ENCODE results near the gene WAS.

Gene WAS

DNA sequence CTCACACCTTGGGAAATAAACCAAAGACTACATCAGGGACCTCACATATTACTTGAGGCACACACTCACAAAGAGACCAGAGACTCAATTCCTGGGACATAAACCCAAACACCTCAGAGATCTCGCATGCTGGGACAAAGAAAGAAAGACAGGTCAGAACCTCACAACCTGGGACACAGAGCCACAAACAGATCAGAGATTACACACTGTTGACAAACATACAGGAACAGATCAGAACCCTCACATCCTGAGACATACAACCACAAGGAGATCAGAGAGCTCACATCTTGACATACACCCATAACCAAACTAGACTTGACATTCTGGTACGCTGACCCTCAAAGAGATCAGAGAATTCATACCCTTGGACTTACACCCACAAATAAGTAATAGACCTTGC is 30.2 kb downstream of the WAS start:
- no peak for DNase-seq

DNA sequence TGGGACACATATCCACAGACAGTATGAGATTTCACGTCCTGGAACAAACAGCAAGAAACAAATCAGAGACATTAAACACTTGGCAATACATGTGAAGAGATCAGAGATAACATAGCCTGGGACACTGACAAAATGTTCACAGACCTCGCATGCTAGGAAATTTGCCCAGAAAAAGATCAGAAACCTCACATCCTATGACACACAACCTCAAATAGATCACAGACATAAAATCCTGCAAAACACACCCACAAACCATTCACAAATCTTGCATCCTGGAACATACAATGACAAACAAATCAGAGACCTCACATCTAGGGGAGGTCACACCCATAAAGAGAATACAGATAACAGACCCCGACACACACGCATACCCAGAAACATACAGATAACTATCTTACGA is 31.0 kb downstream of the WAS start:
- no peak for DNase-seq

DNA sequence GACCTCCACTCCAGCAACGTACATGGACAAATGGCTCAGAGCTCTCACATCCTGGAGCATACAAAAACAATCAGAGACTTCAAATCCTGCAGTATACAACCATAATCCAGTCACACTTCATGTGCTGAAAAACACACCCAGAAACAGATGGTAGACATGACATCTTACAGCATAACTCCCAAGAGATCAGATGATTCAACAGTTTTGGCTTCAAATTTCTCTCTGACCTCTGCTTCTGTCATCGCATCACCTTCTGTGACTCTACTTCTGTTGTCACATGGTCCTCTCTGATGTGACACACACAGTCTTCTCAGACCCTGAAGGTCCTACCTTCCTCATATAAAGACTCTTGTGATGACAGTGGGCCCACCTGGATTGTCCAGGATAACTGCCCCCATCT is 31.5 kb downstream of the WAS start:
- DNase-seq = no peak

DNA sequence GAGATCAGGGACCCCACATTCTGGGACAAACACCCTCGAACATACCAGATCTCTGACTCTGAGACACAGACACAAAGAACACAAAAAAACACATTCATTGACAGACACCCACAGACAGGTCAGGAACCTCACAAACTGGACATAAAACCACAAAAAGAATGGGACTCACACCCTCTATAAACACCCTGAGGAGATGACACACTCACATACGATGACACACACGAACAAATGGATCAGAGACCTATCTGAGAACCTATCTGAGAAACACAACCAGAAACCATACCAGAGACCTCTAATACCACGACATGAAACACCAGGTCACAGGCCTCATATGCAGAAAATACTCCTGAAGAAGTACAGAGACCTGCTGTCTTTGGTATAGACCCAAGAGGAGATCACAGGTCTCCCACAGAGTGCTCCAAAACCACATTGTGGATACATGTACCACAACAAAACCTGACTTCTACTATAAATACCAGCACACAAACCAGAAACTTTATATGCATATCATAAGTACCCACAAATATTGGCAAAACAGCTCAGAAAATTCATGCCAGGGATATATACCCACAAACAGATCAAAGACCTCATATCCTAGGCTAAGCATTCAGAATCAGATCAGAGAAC is 32.4 kb downstream of the WAS start:
- no peak for DNase-seq

DNA sequence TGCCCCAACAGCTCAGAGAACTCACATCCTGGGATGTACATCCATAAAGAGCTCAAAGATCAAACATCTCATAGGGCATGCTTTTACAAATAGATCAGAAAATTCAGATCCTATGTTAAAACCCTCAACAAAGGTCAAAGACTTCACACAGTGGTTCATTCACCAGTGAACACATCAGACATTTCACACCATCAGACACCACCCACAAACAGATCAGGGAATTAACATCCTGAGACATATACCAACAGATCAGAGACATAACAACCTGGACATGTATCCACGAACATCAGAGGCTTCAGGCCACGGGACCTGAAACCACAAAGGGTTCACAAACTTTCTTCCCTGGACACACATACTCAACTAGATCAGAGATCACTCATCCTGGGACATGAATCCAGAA is 36.4 kb downstream of the WAS start:
- DNase-seq = no peak

DNA sequence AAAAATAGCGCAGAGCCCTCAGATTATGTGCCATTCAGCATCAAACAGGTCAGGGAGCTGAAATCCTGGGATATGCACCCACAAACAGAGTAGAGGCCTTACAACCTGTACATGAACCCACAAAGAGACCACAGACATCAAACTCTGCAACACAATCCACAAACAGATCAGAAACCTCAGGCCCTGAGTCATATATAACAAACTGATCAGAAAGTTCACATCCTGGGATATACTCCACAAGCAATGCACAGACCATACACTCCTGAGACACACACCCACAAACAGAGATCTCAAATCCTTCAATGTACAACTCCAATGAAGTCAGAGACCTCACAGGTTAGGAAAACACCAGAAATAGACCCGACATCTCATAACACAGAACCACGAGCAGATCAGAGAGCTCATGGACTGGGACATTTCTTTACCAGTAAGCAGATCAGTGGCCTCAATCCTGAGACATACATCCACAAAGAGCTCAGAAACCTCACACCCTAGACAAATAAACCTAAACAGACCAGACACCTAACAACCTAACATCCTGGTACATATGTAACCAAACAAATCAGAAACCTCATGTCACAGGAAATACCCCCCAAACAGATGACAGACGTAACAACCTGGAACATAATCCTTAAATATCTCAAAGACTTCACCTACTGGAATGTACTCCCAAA is 37.1 kb downstream of the WAS start:
- no peak for DNase-seq

DNA sequence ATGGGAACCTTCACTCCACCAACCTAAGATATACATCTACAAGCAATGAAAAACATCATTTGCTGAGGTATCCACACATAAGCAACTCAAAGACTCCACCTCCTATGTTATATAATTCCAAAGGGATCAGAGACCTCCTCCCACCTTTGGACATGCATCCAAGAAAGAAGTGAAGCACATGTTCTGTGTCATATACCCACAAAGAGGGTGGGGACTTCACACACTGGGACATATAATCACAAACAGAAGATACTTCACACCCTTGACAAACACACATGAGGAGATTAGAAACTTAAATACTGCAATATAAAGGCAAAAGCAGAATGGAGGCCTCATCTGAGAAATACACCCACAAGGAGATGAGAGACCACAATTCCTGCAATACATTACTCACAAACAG is 38.3 kb downstream of the WAS start:
- DNase-seq = no peak

DNA sequence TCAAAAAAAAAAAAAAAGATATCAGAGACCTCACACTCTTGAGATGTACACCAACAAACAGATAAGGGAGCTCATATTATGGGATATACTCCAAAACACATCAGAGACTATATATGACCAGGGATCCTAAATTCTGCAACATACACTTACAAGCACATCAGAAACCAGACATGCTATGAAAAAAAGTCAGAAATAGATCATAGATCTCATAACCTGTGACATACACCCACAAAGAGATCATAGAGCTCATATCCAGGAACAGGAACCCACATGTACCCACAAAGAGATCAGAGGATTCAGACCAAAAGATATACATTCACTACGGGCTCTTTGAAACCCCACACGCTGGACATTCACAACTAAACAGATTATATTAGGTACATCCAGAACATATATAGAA is 43.0 kb downstream of the WAS start:
- no peak for DNase-seq

DNA sequence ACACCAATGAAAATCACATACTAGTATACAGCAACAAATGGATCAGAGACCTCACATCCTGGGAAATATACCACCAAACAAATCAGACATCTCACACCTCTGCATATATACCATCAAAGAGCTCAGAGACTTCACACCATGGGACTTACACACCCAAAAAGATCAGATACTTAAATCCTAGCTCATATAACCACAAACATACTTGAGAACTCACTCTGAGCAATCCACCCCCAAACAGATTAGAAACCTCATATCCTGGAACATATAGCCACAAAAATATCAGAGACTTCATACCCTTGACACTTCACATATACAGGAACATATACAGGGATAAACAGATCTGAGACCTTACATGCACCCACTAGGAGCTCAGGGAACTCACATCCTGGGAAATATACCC is 45.1 kb downstream of the WAS start:
- DNase-seq = no peak

DNA sequence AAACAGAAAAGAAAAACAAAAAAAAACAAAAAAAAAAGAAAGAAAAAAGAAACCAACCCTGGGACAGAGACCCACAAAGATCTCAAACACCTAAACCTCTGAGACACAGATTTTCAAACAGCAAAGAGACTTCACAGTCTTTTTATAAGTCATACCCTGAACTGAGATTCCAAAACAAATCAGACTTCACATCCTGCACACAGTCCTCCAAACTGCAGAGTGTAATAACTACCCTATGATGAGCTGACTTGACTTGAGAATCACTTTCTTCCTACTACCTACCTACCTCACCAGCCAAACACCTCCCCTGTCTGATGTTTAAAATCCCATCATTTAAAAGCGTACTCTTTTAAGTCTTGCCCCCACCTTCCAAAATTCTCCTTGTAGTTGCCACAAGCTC is 52.7 kb downstream of the WAS start:
- no peak for DNase-seq

DNA sequence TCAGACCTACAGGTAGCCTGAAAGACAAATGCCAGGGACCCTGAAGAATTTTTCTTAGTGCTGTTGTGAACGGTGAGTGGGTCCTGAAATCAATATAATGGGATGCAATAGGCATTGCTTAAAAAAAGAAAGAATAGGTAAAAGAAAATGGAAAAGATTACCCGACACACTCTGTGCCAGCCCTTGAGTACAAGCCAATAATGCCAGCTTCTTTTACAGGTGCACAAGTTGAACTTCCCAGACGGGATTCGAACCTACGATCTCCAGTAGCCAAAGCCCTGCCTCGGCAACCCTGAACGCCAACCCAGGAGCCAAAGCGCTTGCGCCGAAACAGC is 53.2 kb downstream of the WAS start:
- DNase-seq = no peak

DNA sequence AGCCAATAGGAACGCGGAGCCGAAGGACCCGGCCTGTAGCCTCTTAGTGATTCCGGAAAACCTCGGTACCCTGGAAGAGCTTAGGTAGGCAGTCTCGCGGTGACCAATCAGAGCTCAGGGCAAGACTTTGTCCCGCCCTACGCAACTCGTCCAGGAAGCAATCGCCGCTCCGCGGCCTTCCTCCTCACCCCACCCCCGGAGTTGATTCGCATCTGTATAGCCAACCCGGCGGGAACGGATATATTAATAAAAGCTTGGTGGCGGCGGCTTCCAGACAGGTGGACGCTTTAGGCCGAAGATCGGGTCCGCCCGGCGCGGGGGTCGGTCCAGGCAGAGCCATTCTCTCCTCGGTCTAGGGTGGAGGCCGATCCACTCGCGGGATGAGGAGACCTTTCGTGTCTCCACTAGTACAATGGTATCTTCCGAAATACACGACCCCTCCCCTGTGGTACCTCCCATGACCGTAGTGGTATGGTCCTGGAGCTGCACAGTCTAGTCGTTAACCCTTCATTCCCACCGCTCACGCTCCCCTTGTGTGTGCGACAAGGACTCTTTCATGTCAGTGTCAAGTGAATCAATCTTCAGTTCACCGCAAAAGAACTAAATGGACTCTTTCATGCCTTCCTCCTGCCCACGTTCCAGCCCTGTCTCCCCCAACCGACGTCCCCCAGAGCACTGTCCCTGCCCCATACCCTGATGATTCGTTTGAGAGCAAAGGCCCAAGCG is 53.8 kb downstream of the WAS start:
- peak; percentile 92 for DNase-seq

DNA sequence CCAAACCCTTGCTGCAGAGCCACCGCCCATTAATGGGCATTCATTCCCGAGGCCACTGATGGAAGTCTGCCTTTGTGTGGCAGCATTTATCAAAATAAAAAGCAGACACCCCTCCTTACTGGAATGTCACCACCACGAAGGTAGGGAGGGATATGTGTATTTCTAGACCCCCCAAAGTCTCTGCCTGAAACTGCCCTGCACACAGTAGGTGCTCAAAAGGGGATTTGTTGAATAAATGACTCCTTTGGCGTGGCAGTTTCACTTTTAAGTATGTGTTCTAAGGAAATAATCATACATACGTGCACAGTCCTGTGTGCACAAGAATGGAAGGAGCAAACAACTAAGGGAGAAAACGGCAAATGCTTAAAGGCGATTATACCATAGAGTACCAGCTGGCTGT is 54.3 kb downstream of the WAS start:
- DNase-seq = no peak

Data from NCI-H1105 (cell line).